NCI-H1048 (cell line): Measurements from ENCODE around the gene CPNE2.
"Not testable (repeated sequence)": the region's sequence is repeated elsewhere in the genome, so short reads cannot be mapped to it uniquely, and the experiment has no call there.

Experiments used
- DNase-seq: peaks from one replicate; lab custom pipeline; 2025; lab: John Stamatoyannopoulos, UW

The CPNE2 gene

DNA sequence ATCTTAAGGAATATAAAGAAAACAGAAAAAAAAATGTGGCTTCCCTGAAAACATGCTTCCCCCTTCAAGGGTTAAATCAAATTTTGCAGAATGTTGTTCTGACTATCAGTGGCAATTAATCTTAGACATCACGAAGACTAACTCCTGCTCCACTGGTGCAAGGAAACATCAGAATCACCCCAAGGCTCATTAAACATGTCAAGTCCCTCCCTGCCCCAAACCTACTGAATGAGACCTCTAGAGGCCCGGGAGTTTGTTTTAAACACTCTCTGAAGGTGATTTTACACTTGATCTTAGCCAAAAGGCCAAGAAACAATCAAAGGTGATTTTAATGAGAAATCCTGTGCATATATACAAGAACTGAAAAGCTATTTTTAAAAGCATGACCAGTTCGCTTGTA lies 75.2 kb downstream of the CPNE2 start:
- DNase-seq: no peak

- no peak for DNase-seq
Measured at GRCh38 chr16:57167953-57168352, 75.6 kb downstream of the CPNE2 start.

DNA sequence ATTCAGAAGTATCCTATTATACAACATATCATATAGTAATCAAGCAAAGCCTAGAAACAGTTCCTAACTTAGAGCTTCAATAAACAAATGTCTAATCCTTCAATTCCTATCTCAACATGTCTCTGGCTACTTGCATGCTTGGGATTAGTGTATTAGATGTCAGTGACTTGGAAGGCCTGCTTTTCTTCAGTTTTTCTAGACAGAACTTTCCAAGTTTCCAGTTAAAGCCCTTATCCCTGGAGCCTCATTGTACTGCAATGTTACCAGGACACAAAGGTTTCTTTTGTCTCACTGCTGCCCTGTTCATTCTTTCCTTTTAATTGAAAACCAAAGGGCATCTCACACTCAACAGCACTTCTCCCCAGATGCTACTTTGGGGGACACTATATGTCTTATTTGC lies 76.9 kb downstream of the CPNE2 start:
- DNase-seq: no peak

- no peak for DNase-seq
Measured at GRCh38 chr16:57172721-57173290, 80.4 kb downstream of the CPNE2 start.

- DNase-seq: no peak
Measured at GRCh38 chr16:57175896-57176295, 83.5 kb downstream of the CPNE2 start.

GRCh38 chr16:57178196-57178595 lies 85.8 kb downstream of the CPNE2 start:
- DNase-seq: no peak

DNA sequence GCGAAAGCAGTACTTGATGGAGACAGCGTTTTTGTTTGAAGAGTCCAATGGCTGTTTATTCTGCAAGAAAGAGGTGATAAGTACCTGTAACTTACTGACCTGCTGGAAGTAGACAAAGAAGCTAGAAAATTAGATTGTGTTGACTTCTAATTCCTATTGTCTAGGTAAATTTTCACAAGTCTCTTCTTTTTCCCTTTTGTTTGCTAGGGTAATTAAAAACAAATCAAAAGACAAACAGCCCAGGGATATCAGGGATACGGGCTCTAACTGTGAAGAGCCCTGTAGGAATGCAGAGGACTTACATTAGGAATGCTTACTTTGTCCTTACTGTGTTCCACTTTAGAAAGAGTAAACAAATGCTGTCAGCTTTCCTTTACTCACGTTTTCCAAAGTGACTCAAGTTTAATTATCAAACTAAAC lies 86.4 kb downstream of the CPNE2 start:
- no peak for DNase-seq

- no peak for DNase-seq
Measured at GRCh38 chr16:57179215-57179828, 86.9 kb downstream of the CPNE2 start.

DNA sequence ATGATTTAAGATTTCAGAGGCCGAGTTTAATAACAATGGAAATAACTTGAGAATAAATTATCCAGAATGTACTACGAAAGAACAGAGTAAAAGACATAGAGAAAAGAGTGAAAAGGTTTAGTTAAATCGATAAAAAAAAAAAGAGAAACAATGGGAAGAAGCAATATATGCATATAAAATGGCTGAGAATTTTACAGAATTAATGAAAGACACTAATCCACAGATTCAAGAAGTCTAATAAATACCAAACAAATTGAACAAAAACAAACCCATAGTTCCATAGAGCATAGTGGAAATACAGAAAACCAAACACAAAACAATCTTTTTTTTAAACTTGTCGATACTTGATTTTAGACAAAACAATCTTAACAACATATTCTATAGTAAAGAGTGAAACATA lies 91.7 kb downstream of the CPNE2 start:
- DNase-seq: no peak

- DNase-seq: no peak
Measured at GRCh38 chr16:57184887-57185445, 92.6 kb downstream of the CPNE2 start.

GRCh38 chr16:57185446-57185944 lies 93.1 kb downstream of the CPNE2 start:
- no peak for DNase-seq

DNA sequence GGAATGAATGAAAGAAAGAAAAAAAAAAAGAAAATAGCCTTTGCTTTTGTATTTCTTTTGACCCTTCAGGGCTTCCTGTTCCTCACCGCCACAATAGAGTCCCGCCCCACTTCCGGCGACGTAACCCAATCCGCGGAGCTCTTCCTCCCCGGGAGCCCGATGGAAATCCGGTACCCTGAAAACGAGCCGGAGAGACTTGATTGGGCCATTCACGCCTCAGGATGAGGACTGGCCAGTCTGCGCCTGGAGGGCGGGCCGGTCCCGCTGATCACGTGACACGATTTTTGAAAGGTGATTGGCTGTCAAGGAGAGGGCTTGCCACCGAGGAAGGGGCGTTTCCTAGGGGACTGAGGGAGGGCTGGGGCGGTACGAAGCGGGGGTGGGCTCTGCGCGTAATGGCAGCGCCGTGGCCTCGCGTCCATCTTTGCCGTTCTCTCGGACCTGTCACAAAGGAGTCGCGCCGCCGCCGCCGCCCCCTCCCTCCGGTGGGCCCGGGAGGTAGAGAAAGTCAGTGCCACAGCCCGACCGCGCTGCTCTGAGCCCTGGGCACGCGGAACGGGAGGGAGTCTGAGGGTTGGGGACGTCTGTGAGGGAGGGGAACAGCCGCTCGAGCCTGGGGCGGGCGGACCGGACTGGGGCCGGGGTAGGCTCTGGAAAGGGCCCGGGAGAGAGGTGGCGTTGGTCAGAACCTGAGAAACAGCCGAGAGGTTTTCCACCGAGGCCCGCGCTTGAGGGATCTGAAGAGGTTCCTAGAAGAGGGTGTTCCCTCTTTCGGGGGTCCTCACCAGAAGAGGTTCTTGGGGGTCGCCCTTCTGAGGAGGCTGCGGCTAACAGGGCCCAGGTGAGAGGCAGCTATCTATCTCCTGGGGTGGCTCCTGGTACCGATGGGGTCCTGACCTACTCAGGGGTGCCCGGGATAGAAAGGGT lies 93.8 kb downstream of the CPNE2 start, which contains the start of the genes PSME3IP1 and RSPRY1:
Gene PSME3IP1 (minus strand): TSS at position 95 of the 927 bp plus-strand sequence. CDS start 12,185 bp downstream, outside the sequence.
Gene RSPRY1 (plus strand): TSS at position 385 of the 927 bp plus-strand sequence. CDS start 18,330 bp downstream, outside the sequence.
- peak; percentile 88 for DNase-seq

DNA sequence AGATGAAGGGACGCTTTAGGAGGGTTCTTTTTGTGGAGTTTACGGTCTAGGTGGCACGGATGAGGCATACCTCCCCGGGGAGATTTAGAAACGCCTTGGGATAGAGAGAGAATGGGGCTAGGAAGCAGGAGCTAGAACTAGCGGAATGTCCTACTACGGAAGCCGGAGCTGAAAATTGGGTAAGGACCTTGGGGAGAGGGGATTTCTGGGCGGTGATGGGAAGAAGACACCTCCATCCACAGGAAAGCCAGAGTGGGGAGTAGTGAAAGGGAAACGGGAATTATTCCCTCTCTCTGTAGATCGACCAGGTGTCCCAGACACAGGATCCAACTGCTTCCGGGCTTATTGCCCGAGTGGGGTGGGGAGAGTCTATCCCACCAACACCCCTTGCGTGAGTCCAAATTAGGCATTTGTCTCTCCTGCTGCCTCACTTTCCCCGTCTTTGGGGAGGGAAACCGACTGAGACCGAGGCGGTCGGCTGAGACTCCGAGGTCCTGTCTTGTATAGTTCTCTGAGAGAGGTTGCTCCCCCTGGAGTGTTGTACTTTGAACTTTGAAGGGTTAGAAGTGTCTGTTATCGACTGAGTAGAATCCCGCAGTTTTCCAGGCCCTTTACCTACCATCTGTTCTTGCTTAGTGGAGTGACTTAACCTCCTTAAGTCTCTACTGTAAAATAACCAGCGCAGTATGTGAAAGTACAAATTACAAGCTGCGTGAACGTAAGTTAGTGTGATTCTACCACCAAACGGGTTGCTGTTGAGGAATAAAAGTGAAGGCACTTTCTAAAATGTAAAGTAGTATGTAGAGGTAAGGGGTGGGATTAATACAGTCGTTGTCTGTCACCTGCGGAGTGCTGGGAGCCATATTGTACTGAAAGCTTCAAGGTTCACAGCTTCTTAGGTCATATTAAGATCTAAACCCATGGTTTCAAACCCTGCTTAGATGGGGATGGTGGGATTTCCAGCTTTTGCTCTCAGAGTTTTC lies 94.8 kb downstream of the CPNE2 start:
- DNase-seq: no peak

DNA sequence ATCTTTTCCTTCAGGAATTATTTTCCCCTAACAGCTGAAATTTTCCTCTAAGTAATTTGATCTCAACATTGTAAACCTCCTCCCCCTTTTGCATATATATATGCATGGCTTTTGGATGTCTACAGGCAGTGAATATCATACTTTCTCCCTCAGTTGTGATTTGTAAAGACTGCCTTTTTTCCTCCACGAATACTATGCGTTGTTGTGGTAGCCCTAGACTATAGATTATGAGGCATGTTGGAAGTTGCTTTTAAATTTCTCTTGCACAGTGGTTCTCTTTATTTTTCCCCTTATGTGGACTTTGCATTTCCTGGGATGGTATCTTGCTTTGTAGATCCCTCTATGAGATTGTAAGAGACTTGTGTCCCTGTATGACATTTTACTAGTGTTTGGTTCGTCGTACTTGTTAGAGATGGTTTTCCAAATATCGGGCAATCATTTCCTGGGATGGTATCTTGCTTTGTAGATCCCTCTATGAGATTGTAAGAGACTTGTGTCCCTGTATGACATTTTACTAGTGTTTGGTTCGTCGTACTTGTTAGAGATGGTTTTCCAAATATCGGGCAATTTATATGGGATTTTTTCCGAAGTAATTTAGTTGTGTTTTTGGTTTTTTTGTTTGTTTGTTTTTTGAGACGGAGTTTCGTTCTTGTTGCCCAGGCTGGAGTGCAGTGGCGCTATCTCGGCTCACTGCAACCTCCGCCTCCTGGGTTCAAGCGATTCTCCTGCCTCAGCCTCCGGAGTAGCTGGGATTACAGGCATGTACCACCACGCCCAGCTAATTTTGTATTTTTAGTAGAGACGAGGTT lies 95.7 kb downstream of the CPNE2 start:
- not testable (repeated sequence) for DNase-seq

- no peak for DNase-seq
Measured at GRCh38 chr16:57188711-57189002, 96.3 kb downstream of the CPNE2 start.

DNA sequence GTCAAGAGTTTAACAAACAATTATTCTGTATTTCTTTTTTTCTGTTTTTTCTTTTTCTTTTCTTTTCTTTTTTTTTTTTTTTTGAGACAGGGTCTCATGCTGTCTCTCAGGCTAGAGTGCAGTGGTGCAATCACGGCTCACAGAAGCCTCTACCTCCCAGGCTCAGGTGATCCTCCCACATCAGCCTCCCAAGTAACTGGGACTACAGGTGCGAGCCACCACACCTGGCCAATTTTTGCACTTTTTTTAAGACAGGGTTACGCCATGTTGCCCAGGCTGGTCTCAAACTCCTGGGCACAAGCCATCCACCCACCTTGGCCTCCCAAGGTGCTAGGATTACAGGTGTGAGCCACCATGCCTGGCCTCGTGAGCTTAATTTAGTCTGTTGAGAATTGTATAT lies 97.1 kb downstream of the CPNE2 start:
- DNase-seq: not testable (repeated sequence)

DNA sequence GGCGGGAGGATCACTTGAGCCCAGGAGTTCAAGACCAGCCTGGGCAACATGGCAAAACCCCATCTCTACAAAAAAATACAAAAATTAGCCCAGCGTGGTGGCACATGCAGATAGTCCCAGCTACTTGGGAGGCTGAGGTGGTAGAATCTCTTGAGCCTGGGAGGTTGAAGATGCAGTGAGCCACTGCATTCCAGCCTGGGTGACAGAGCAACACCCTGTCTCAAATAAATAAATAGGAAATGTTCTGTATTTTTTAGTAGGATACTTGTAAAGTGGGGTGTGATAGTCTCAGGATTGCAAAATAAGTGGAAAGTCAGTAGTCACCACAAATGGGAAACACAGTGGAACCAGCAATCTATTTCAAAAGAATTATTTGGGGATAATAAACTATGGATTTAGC lies 97.8 kb downstream of the CPNE2 start:
- DNase-seq: no peak

DNA sequence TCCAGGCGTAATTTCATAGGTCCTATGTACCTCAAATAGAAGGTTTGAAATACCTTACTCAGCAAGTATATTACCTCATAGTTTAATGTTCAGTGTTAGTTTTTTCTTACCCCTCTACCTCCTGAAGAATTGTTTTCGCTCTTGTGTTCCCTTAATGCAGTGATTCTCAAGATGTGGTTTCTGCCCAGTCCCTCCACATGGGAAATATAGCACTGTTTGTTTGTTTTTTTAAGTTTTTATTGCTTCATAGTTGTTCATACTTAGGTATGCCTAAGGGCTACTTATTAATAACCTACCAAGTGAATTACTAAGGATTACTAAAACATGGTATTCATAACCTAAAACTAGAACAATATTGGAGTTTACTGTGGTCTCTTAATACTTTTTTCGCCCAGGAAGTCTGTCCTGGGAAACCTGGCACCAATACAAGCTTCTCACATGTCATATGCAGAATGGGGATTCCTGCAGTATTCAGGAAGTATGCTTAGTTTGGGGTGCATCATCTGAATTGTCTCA lies 98.7 kb downstream of the CPNE2 start:
- no peak for DNase-seq

DNA sequence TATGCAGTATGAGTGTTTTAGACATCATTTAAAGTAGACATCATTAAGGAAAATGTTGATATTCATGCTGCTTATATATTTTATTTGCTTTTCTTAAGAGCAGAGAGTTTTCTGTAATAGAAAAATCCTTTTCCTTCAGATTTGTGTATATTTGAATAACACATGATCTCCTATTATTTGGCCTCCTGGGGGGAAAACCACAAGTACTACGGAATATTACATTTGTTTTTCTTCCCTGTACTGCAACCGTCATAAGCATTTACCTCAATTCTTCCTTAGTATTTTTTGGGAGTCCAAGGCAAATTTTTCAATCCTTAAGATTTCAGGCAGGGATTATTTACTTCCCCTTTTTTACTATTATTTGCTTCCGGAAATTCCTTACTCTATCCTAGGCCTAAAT lies 99.8 kb downstream of the CPNE2 start:
- no peak for DNase-seq
